Loucy (cell line): ENCODE measurements around the gene LILRB3.

Experiments
- CTCF ChIP-seq: fragments of 200-600 bp; sonication (generic); conservative IDR thresholded peaks from 2 replicates; pipeline ENCODE4 v1.5.1; 2014; ENCODE audit warnings: mild to moderate bottlenecking, antibody characterized with exemption, low read length
- EZH2phosphoT487 ChIP-seq: fragments of 200-600 bp; IDR thresholded peaks from 2 replicates; pipeline ENCODE4 v1.6.1; 2018; ENCODE audit warnings: antibody characterized with exemption, mild to moderate bottlenecking, moderate library complexity, borderline replicate concordance

GRCh38 chr19:54183431-54183830, 39.4 kb downstream of the LILRB3 start:
- TF ChIP-seq CTCF = no peak
- no peak for TF ChIP-seq EZH2phosphoT487
